ENCODE data around the gene ALDH18A1. TPM values are rescaled to one million over a fixed set of nuclear protein-coding genes. Genes with fewer than 3 reads are reported as not detected.

Gene ALDH18A1
- total and polyA plus RNA-seq, 2 of the 8 experiments (the other 6 are each of a cell fraction or from before 2014, with no cell fraction given): 59.6 to 128 TPM

GRCh38 chr10:95573527-95573926 is 83.0 kb downstream of the ALDH18A1 start (continued):
- TF ChIP-seq CTCF (IDR thresholded peaks at IDR 0.05; ENCODE audit: control extremely low read depth in 1 of 3, insufficient read depth in 1 of 3, low read depth in 1 of 3, low read length in 3 of 3) (no peak), SP4 (IDR thresholded peaks at IDR 0.05; ENCODE audit: low read length) (no peak), CTBP2 (IDR thresholded peaks at IDR 0.05; ENCODE audit: borderline replicate concordance, insufficient read depth, insufficient read length, low read length) (no peak), SP2 (IDR thresholded peaks at IDR 0.05; ENCODE audit: low read length) (no peak), CHD7 (IDR thresholded peaks at IDR 0.05; ENCODE audit: insufficient replicate concordance, low read length) (no peak), POU5F1 (IDR thresholded peaks at IDR 0.05; ENCODE audit: low read depth, low read length) (no peak), FOSL1 (IDR thresholded peaks at IDR 0.05; ENCODE audit: insufficient read depth, low read depth, low read length) (no peak)

Data from H1 (cell line).